SH-SY5Y (cell line): ENCODE results near the gene RHPN2.

Experiments
- GATA2 ChIP-seq: IDR thresholded peaks from 2 replicates; pipeline ENCODE4 v1.6.1; 2011; ENCODE audit warnings: mild to moderate bottlenecking, low read depth, low read length
- GATA3 ChIP-seq: IDR thresholded peaks from 2 replicates; pipeline ENCODE4 v1.6.1; 2011; ENCODE audit warnings: low read depth, mild to moderate bottlenecking, low read length, moderate library complexity

- TF ChIP-seq GATA2 (no peak), GATA3 (no peak)
Measured at GRCh38 chr19:33098055-33098534, 33.4 kb upstream of the RHPN2 start.
